GM19025 (cell line): ENCODE measurements around the gene AKT1.

Experiments used
- ATAC-seq: cut with Tn5 transposase; IDR thresholded peaks from one replicate; pipeline ENCODE4 v1.9.1; 2021; ENCODE audit warnings: mild to moderate bottlenecking, low read depth, moderate library complexity; ENCODE audit not compliant: unreplicated experiment

AKT1 gene

GRCh38 chr14:104726600-104727451 is 68.7 kb downstream of the AKT1 start:
- ATAC-seq, result no peak

GRCh38 chr14:104725772-104726548 is 69.6 kb downstream of the AKT1 start:
- no peak for ATAC-seq

DNA sequence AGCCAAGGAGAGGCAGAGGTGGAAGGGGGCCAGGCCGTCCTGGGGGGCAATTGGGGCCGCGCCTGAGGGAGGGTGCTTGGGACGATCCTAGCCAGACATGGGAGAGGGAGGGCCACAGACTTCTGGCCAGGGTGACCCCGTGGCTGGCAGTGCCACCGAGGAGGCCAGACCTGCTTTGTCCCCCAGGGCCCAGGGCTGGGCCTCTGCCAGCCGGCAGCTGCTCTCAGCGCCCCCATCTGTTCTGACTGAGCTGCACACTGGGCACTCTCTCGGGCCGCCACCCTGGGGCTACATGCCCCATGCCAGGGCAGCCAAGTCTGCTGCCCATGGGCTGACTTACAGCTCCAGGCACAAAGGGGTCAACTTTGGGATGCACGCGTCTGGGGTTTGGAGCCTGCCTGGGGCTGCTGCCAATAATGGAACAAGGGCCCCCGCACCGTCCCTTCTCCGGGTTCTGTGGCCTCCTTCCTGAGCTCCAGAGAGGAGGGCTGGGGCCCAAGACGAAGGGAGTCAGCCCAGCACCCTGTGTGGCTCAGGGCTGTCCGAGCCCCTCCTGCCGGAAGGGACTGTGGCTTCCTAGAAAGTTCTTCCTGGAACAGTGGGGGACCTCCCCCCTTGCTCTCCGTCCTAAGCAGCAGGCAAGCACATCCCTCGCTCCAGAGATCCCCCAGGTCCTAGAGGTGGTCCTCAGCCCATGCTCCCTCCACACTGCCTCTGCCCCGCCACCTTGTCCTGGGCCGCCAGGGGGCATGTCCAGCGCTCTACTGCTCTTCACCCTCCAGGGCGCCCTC is 70.4 kb downstream of the AKT1 start:
- ATAC-seq, result no peak

DNA sequence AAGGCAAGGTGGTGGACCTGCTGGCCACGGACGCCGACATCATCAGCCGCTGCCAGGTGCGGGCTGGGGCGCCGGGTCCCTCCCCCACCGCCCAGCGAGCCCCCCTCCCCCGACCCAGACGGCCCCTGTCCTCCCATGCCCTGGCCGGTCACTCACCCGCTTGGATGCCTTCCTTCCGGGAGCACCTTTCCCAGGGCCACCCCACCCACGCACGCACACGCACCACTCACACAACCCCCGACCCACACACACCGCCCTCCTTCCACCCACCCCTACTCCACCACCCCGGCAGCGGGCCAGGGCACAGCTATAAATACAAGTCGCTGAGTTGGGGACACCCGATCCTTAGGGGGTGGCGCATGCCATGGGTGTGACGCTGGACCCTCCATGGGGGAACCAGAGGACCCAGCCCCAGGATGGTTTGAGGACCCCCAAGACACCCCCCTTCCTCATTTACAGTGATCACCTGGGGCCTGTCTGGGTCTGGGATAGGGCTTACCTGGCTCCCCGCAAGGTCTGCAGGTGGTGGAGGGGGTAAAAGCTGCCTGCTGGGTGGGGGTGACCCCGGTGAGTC is 71.1 kb downstream of the AKT1 start:
- ATAC-seq, result no peak

DNA sequence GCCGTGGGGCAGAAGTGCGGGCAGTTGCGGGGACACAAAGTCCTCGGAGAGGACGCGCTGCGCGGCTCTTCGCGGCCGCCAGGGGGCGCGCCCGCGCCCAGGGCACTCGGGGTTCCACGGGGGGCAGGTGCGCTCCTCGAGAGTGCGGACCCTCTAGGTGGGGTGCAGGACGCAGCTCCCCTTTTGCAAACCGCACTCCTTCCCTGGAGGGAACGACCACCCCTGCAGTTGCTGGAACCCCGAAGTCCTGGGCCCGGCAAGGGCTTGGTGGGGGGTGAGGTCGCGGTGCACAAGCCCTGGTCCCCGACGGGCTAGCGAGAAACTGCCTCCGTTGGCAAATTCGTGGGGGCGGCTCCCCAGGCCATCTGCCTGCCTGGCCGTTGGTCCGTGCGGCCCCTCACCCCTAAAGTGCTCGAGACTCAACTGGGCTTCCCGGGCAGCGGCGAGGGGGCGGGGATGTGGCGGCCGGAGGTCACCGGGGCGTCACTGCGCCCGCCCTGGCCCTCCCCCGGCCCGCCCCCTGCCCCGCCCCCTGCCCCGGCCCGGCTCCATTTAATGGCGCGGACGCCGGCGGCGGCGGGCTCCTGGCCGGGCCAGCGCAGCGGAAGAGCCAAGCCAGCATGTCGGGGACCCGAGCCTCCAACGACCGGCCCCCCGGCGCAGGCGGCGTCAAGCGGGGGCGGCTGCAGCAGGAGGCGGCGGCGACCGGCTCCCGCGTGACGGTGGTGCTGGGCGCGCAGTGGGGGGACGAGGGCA is 71.7 kb downstream of the AKT1 start, which contains the start of gene ADSS1:
ADSS1 (plus strand) TSS at position 579 of the 756 bp plus-strand sequence; CDS start at position 621, 42 bp downstream.
- peak; percentile 60 for ATAC-seq

DNA sequence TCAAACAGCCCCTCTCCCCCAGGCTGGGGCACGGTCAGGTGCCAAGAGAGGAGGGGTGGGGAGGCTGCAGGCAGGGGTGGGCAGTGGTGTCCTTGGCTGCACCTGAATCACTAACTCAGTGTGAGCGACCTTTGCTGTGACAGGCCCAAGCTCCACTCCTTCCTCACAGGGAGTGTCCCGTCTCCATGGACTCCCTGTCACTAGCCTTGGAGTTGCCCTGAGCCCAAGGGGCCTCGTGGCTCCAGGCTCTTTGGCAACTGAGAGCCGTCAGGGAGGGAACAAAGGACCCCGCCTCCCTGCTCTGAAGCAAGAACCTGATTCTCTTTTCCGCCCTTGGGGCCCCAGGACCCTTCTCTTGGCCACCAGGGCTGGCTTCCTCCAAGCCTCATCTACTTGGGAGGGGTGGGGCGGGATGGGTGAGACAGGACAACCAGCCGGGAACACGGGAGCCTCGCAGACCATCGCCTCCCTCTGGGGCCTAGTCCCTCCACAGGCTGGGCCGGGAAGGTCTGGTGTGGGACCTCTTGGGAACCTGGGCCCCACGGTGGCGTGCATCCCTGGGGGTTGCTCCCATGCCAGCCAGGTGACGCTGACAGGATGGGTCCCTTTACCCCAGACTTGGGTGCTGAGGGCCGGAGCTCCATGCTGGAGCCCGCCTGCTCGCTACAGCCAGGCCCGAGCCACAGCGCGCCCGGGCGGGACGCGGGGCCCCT is 72.5 kb downstream of the AKT1 start:
- ATAC-seq, result no peak

DNA sequence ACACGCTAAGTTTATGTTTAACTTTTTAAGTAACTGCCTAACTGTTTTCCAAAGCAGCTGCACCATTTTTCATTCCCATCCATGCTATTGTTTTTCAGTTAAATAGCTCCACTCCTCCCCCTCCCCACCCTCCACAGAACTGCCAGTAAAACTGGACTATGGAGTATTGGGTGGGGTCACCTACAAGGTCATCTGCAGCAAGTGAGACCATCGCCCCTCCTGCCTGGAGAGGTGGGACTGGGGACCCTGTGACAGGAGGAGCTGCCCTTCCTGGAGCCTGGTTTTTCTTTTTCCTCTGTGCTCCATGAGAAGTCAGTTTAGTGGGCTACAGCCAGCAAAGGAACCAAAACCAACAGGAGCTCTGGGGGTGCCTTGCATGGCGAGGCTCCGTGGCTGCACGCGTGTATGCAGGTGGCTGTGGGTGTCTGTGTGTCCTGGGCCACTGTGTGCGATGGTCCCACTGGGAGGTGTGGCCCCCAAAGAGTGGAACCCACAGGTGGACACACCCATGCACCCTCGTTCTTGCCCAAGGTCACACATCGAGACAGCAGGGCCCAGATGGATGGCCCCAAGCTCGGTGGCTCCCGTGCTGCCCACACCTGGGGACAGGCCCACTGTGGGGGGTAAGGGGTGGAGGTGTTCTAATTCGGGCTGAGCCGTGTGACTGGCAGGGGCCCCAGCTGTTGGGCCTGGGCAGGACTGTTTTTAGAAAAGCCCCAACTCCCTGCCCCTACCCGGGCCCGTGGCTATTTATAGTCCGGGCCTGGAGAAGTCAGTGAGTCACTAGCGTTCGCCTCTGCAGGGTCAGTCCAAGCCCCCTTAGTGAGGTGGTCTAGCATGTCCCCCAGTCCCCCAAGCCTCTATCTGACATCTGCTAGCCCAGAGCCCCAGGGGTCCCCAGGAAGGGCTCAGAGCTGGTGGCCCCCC is 73.8 kb downstream of the AKT1 start:
- ATAC-seq, result no peak
